A673 (cell line): ENCODE measurements around the gene CCDC136. TPM values are rescaled to one million over a fixed set of nuclear protein-coding genes. Genes with fewer than 3 reads are reported as not detected.

Source experiments
- BruUV-seq: library from RNA; stranded (reverse); fragments of 400-500 nt; replicated peaks from 2 replicates; lab custom pipeline; 2021; lab: Mats Ljungman, UMichigan
- CTCF ChIA-PET: fragments of 300-600 bp; sonication (Branson Sonifier 250); formaldehyde crosslinking; loops from one replicate; lab custom pipeline; 2022; ENCODE audit warnings: antibody characterized with exemption; lab: Charles Lee
- POLR2A ChIA-PET: fragments of 300-600 bp; sonication (Branson Sonifier 250); formaldehyde crosslinking; loops from one replicate; lab custom pipeline; 2022; ENCODE audit warnings: antibody characterized with exemption; ENCODE audit not compliant: low non-redundant PET; lab: Charles Lee
- DNase-seq: peaks from one replicate; pipeline ENCODE4 v3.0.0-alpha.2; 2015; ENCODE audit warnings: low spot score
- H3K27ac ChIP-seq: fragments of 200-600 bp; sonication (generic); 2 replicates; pipeline ENCODE4 v1.5.1; 2016; ENCODE audit warnings: mixed run types, low read depth, mild to moderate bottlenecking, mixed read lengths, antibody characterized with exemption, low read length; ENCODE audit not compliant: poor library complexity, severe bottlenecking
- H3K27me3 ChIP-seq: fragments of 200-600 bp; sonication (generic); replicated peaks from 2 replicates; pipeline ENCODE4 v1.6.1; 2017; ENCODE audit warnings: mixed run types, low read depth, mild to moderate bottlenecking, mixed read lengths, antibody characterized with exemption, low read length; ENCODE audit not compliant: insufficient read depth, poor library complexity
- H3K36me3 ChIP-seq: fragments of 200-600 bp; sonication (generic); 2 replicates; pipeline ENCODE4 v1.6.1; 2016; ENCODE audit warnings: mixed run types, mild to moderate bottlenecking, mixed read lengths, antibody characterized with exemption, low read length; ENCODE audit not compliant: insufficient read depth, poor library complexity, severe bottlenecking
- H3K4me1 ChIP-seq: fragments of 200-600 bp; sonication (generic); 2 replicates; pipeline ENCODE4 v1.6.1; 2017; ENCODE audit warnings: mixed run types, mild to moderate bottlenecking, mixed read lengths, antibody characterized with exemption, low read length; ENCODE audit not compliant: insufficient read depth, poor library complexity, severe bottlenecking
- H3K4me3 ChIP-seq: fragments of 200-600 bp; sonication (generic); 2 replicates; pipeline ENCODE4 v1.5.1; 2016; ENCODE audit warnings: low read depth, mixed run types, mild to moderate bottlenecking, mixed read lengths, low read length; ENCODE audit not compliant: poor library complexity, severe bottlenecking
- H3K9me3 ChIP-seq: fragments of 200-600 bp; sonication (generic); 2 replicates; pipeline ENCODE4 v1.6.1; 2016; ENCODE audit warnings: mixed run types, low read depth, mild to moderate bottlenecking, mixed read lengths, antibody characterized with exemption, low read length; ENCODE audit not compliant: poor library complexity, severe bottlenecking
- CTCF ChIP-seq: fragments of 300-800, 200-600 bp; sonication (generic); conservative IDR thresholded peaks from 2 replicates; pipeline ENCODE4 v1.5.1; 2017; ENCODE audit warnings: low read depth, mild to moderate bottlenecking, antibody characterized with exemption, low read length, moderate library complexity, mixed read lengths
- EZH2 ChIP-seq: fragments of 200-600 bp; sonication (generic); IDR thresholded peaks from 2 replicates; pipeline ENCODE4 v1.6.1; 2017; ENCODE audit warnings: borderline replicate concordance, low read depth, mild to moderate bottlenecking, mixed read lengths, antibody characterized with exemption, low read length; ENCODE audit not compliant: poor library complexity, severe bottlenecking
- intact Hi-C: fragments of 100-400 bp; cut with micrococcal nuclease; formaldehyde crosslinking; loops from one replicate; pipeline ENCODE4 v1.10.0; 2022; ENCODE audit not compliant: unreplicated experiment
- total RNA-seq: library from RNA; stranded (reverse); gene quantifications from 2 replicates; pipeline ENCODE4 v1.2.3, GENCODE V29; 2021

The CCDC136 gene
- total RNA-seq, 1 experiment from 2014 or later, result 4.4 TPM

DNA sequence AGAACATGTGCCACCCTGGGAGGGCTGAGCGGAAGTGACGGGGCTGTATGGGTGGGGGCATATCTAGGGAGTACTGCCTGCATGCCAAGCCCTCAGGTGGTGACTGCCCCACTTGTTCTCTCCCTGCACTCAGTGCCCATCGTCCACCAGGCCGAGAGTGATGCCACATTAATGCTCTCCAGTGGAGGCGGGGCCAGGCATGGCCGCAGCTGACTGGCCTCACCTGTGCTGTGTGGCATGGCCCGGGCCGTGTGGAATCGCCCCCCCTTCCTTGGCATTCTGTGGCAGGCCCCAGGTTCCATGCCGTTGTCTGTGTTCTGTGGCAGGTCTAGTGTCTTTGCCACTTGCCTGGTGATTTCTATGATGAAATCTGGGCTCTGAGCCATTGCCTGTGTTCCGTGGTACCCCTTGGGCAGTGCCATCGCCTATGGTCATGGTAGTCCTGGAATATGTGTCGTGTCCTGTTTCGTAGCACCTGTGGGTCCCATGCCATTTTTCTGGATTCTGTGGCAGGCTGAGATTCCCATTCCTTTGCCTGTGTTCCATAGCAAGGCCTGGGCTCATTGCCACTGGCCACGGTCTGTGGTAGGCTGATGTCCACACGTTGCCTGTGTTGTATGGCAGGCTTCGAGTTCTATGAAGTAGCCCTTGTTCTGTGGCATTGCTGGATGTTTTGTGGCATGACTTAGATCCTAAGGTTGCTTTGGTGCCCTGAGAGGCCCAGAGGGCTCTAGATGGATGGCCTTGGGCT, 47.4 kb downstream of the CCDC136 start:
- no peak for TF ChIP-seq CTCF
- TF ChIP-seq EZH2, result no peak
- no peaks in the 10 kb centered on the region for H3K36me3 ChIP-seq
- H3K27ac ChIP-seq, result no peak overlapping the region
- DNase-seq, result no peak
- intact Hi-C loops, result no loop called here
- no peaks in the 10 kb centered on the region for H3K27me3 ChIP-seq
- POLR2A ChIA-PET, result no interaction called here
- CTCF ChIA-PET, result no interaction called here
- H3K4me1 ChIP-seq, result no peaks in the 10 kb centered on the region
- H3K4me3 ChIP-seq, result no peak overlapping the region
- no peaks in the 10 kb centered on the region for H3K9me3 ChIP-seq
- no TSS peak for BruUV-seq

DNA sequence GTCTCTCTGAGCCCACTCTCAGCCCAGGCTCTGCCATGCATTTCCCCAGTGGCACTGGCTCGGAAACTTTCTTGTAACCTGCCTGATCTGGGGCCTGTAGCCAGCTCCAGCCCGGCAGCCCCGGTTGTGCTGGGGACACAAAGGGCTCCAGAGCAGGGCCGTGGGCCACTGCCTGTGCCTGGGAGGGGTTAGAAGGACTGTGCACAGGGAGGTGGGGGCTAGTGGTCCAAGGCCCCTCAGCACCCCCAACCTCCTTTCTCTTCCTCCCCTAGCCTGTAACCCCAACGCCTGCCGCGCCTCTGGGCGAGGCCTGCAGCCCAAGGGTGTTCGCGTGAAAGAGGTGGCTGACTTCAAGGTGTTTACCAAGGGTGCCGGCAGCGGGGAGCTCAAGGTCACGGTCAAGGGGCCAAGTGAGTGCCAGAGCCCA, 48.0 kb downstream of the CCDC136 start:
- Histone ChIP-seq H3K36me3 (no peaks in the 10 kb centered on the region), H3K27ac (no peak overlapping the region), H3K4me1 (no peaks in the 10 kb centered on the region), H3K27me3 (no peaks in the 10 kb centered on the region), H3K4me3 (no peak overlapping the region), H3K9me3 (no peaks in the 10 kb centered on the region)
- ChIA-PET POLR2A (no interaction called here), CTCF (no interaction called here)
- TF ChIP-seq CTCF, result no peak
- no peak for TF ChIP-seq EZH2
- DNase-seq, result no peak
- intact Hi-C loops, result no loop called here
- BruUV-seq, result no TSS peak

GRCh38 chr7:128840326-128841170, 48.8 kb downstream of the CCDC136 start:
- H3K4me3 ChIP-seq, result no peak overlapping the region
- H3K9me3 ChIP-seq, result no peaks in the 10 kb centered on the region
- ChIA-PET POLR2A (no interaction called here), CTCF (no interaction called here)
- no peaks in the 10 kb centered on the region for H3K36me3 ChIP-seq
- TF ChIP-seq CTCF, result no peak
- no peak for TF ChIP-seq EZH2
- intact Hi-C loops, result no loop called here
- H3K4me1 ChIP-seq, result no peaks in the 10 kb centered on the region
- H3K27me3 ChIP-seq, result no peaks in the 10 kb centered on the region
- no peak overlapping the region for H3K27ac ChIP-seq
- no TSS peak for BruUV-seq
- DNase-seq, result no peak
